ENCODE results near the gene BCO2.
"Not testable (repeated sequence)": the region's sequence is repeated elsewhere in the genome, so short reads cannot be mapped to it uniquely, and the experiment has no call there.

BCO2 gene

DNA sequence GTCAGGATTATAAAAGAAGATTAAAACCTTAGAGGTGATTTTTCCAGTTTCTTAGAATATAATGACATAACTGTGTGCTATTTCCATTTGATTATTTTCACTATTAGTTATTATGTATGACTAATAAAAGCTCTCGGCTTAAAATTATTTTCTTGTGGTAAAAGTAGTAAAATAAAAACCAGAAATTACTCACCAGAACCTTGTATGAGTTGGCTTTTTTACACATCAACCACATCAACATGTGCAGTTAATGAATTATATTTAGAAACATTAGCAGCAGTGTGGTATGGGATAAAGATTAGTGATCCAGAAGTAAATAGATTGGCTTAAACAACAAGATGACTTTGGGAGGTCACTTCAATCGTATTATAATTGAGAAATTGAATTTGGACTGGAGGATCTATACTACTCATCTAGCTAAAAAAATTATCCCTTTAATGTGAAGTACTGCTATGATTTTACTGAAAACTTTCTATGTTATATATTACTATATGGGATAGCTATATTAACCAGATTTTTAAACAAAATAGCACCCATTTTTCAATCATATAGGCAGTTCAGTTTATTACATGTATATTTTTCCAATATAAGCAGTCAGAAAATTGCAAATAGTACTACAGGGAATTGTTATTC is 2.8 kb upstream of the BCO2 start:
- DNase-seq: peak; percentile 68

DNA sequence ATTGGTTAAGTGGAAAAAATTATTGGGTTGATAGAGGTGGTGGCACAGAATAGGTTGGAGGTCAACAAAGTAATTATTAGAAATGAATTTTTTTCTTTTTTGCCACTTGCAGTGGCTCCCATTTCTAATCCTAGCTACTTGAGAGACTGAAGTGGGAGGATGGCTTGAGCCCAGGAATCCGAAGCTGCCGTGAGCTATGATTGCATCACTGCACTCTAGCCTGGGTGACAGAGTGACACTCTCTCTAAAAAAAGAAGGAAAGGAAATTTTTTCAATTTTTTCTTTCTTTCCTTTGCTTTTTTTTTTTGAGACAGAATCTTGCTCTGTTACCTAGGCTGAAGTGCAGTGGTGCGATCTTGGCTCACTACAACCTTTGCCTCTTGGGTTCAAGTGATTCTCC is 2.2 kb upstream of the BCO2 start:
- DNase-seq: no peak

DNA sequence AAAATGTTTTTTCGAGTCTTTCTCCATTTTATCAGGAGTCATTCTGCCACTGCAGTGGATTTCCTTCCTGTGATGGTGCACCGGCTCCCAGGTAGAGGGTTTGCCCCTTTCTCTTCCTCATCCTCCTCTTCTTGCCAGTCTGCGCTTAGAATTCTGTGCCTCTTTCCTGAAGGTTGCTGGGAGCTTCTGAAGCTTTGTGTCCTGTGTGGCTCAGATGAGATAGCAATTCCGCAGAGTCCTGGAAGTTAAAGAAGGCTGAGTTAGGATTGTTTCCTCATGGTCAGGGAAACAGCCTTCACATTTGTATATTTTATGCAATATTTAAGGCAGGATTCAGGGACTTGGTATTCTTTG is 264 bp downstream of the BCO2 start:
- no peak for DNase-seq

DNA sequence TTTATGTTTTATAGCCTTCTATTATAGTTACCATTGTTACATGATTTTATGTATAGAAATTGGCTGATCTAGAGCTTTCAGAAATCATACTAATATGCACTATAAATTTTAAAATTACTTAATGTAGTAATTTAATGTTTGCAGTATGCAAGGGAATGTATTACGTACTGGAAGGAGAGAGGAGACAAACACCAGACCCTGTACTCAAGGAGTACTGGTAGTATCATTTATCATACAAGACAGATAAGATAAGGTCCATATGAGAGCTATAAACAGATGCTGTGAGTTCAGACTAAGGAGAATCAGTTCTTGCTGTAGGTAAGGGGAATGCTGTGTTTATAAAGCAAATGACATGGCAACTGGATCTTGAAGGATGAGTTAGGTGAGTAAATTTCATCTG is 765 bp downstream of the BCO2 start:
- DNase-seq: no peak

GRCh38 chr11:112177589-112177988 is 2.3 kb downstream of the BCO2 start:
- no peak for DNase-seq

- no peak for DNase-seq
Measured at GRCh38 chr11:112178428-112178827, 3.1 kb downstream of the BCO2 start.

DNA sequence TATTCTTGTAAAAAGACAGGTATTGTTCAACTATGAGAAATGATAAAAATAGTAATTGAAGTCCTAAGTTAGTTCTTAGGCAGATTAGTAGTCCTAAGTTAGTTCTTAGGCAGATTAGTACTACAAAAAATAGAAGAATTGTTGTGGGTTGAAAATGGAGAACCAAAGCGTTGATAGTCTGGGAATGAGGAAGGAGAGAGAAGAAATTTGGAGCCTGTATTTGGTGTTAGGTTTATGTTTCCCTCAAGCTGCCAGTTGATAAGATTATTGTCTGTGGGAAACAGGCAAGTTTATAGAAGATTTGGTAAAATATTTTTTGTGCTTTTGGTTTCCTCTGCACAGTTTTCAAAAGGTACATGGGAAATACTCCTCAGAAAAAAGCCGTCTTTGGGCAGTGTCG is 3.6 kb downstream of the BCO2 start:
- no peak for DNase-seq

DNA sequence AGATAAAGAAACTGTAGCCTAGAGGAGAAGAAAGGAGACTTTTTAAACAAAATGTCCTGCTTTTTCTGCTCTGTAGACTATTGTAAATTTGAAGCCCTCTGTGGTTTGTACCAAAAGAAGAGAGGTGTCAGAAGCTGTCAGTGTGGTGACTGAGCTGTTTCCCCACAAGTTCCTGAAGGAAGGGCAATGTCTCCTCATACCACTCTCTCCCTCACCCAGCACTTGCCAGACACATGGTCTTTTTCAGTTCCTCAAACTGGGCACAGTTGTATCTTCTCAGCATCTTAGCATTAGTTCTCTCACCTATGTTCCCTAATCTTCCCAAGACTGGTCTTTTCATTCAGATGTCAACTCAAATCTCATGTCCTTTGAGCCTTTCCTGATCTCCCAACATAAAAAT is 4.3 kb downstream of the BCO2 start:
- no peak for DNase-seq

GRCh38 chr11:112182867-112183266 is 7.6 kb downstream of the BCO2 start:
- no peak for DNase-seq

DNA sequence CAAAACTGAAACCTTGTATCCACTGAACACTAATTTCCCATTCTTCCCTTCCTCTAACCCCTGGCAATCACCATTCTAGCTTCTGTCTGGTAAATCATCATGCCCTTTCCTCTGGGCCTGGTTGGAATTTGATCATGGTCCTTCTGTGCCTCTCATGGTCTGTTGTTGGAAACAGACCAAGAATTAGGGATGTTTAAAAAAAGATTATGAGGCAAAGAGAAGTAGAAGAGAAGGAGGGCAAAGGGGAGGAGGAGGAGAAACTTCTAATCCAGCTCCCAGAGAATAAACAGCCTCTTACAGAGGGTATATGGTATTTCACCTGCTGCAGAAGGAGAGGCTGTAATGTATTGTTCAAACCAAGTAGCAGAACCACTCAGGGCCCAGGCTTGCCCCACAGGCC is 10.6 kb downstream of the BCO2 start:
- no peak for DNase-seq

DNA sequence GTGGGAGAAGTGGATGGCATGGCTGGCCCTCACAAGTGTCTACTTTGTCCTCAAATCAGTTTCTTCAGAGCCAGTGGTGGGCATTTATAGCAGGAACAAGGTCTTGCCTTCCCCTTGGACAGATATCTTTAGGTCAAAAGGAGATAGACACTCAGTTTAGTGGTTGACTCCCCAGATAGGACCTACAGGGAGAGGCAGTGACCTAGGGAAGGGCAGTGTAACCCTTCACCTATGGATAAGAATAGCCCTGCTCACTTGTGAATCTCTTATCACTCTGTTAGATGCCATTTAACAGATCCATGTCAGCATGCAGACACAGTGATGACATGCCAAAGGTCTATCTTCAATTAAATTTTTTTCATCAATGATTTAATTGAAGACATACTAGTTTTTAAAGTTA is 11.0 kb downstream of the BCO2 start:
- no peak for DNase-seq

- DNase-seq: not testable (repeated sequence)
Measured at GRCh38 chr11:112195113-112195512, 19.8 kb downstream of the BCO2 start.

GRCh38 chr11:112195951-112196351 is 20.6 kb downstream of the BCO2 start:
- no peak for DNase-seq

DNA sequence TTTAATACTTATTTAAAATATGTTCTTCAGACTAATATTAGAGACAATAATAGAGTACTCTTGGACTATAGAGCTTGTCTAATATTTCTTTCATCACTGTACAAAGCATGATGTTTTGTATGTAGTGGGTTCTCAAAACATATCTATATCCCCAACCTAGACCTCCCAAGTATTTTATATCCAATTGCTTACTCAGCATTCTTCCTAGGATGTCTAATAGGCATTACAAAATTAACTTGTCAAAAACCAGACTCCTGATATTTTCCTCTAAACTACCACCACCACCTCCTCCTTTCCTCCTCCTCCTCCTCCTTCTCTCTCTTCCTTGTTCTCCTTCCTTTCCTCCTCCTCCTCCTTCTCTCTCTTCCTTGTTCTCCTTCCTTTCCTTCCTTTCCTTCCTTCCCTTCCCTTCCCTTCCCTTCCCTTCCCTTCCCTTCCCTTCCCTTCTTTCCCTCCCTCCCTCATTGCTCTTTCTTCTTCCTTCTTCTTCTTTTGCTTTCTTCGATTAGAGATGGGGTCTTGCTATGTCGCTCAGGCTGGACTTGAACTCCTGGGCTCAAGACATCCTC is 21.3 kb downstream of the BCO2 start:
- DNase-seq: no peak

DNA sequence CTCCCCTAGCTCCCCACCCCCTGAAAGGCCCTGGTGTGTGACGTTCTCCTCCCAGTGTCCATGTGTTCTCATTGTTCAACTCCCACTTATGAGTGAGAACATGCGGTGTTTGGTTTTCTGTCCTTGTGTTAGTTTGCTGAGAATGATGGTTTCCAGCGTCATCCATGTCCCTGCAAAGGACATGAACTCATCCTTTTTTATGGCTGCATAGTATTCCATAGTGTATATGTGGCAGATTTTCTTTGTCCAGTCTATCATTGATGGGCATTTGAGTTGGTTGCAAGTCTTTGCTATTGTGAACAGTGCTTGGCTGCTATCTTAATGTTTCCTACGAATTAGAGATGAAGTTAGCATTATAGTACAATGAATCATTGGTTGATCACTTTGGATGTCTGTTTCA is 23.8 kb downstream of the BCO2 start:
- DNase-seq: not testable (repeated sequence)

- no peak for DNase-seq
Measured at GRCh38 chr11:112200252-112200651, 24.9 kb downstream of the BCO2 start.

GRCh38 chr11:112206071-112206470 is 30.8 kb downstream of the BCO2 start:
- DNase-seq: no peak

- DNase-seq: no peak
Measured at GRCh38 chr11:112210890-112211289, 35.6 kb downstream of the BCO2 start.

- no peak for DNase-seq
Measured at GRCh38 chr11:112211536-112211935, 36.2 kb downstream of the BCO2 start.

DNA sequence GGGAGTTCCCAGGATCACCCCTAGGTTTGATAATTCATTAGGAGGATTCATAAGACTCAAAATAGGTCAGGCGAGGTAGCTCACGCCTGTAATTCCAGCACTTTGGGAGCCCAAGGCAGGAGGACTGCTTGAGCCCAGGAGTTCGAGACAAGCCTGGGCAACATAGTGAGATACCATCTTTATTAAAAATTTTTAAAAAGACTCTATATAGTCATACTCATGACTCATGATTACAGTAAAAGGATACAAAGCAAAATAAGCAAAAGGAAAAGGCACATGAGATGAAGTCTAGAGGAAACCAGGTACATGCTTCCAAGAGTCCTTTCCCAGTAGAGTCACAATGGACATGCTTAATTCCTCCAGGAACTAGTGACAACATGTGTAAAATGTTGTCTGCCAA is 37.0 kb downstream of the BCO2 start:
- peak; percentile 7 for DNase-seq

DNA sequence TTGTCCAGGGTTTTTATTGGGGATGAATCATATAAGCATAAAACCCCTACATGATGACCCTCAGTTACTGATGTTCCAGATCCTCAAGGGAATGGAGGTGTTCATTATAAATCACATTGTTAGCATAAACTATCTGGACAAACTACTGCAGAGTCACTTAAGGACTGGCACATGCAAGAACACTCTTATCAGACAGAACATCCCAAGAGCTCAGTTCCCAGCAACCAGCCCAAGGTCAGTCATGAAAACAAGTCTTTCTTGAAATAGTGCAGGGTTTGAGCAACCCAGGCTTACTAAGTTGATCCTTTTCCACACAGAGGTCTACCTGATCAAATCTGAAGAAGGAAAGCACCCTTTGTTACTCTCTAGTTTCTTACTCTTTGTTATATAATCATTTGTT is 37.4 kb downstream of the BCO2 start:
- no peak for DNase-seq

DNA sequence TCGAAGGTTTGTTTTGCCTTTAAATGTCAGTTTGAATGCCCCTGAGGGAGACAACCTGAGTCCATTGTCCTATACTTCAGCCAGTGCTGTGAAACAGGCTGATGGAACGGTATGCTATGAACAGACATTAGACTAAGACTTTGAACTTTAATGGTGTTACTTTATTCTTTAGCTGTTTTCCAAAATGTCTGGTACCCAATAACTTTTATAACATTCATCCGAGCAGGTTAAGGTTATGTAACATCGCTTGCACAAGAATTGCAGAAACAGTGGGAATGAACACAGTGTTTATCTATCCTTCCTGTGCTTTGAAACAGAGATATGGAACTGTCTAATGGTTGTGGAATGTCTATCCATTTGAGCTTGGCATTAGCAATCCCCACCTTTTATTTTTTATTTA is 38.4 kb downstream of the BCO2 start:
- peak; percentile 6 for DNase-seq

GRCh38 chr11:112215621-112216020 is 40.3 kb downstream of the BCO2 start:
- no peak for DNase-seq

GRCh38 chr11:112216561-112217105 is 41.3 kb downstream of the BCO2 start:
- peak; percentile 75 for DNase-seq

Measured in HCEC 1CT (cell line).